AG10803 (cell line): ENCODE data around the gene ITFG1.

Experiments used
- DNase-seq: peaks from one replicate; pipeline ENCODE4 v3.0.0; 2010; ENCODE audit warnings: low read depth
- H3K4me3 ChIP-seq: 2 replicates; pipeline ENCODE4 v1.5.1; 2011; ENCODE audit warnings: mild to moderate bottlenecking, low read length, control low read depth
- TF ChIP-seq, protein P1 (sequence below): conservative IDR thresholded peaks from 2 replicates; pipeline ENCODE4 v1.5.1; 2011; ENCODE audit warnings: mild to moderate bottlenecking, low read length, control low read depth, inconsistent platforms

The ITFG1 gene

DNA sequence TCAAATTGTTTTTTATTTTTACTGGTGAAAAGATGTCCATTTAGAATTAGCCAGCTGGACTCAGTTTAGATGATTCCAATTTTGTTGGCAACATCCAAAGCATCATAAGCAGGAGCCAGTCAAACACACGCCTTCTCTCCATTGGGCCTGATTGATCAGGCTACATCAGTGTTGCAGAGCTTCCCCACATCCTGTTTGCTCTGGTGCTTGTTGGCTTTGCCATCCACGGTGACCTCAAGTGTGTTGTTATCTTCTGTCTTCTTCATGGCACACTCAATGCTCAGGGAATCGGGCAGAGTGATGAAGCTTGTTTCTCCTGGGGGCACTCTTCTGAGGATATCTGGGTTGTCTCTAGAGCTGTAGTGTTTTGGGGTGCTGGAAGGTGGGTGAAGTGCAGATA, 310.8 kb downstream of the ITFG1 start:
- TF ChIP-seq, protein P1, sequence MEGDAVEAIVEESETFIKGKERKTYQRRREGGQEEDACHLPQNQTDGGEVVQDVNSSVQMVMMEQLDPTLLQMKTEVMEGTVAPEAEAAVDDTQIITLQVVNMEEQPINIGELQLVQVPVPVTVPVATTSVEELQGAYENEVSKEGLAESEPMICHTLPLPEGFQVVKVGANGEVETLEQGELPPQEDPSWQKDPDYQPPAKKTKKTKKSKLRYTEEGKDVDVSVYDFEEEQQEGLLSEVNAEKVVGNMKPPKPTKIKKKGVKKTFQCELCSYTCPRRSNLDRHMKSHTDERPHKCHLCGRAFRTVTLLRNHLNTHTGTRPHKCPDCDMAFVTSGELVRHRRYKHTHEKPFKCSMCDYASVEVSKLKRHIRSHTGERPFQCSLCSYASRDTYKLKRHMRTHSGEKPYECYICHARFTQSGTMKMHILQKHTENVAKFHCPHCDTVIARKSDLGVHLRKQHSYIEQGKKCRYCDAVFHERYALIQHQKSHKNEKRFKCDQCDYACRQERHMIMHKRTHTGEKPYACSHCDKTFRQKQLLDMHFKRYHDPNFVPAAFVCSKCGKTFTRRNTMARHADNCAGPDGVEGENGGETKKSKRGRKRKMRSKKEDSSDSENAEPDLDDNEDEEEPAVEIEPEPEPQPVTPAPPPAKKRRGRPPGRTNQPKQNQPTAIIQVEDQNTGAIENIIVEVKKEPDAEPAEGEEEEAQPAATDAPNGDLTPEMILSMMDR = no peak
- no peak overlapping the region for H3K4me3 ChIP-seq
- DNase-seq = no peak

DNA sequence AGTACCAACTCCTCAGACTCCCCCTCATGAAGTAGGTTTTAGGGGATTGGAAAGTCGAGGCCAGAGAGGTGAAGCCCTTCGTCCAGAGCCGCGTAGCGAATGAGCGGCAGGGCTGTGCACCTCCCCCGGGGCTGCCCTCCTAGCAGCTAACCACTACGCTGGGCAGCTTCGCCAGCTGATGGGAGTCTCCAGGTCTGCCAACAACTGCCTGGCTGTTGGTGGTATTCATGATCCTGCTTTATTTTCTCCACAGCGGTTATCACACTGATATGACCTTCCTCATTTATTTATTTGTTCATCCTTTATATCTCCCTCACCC, 316.3 kb downstream of the ITFG1 start:
- no peak for DNase-seq
- peak overlapping the region; percentile 60 for H3K4me3 ChIP-seq
- TF ChIP-seq, protein P1 = no peak

DNA sequence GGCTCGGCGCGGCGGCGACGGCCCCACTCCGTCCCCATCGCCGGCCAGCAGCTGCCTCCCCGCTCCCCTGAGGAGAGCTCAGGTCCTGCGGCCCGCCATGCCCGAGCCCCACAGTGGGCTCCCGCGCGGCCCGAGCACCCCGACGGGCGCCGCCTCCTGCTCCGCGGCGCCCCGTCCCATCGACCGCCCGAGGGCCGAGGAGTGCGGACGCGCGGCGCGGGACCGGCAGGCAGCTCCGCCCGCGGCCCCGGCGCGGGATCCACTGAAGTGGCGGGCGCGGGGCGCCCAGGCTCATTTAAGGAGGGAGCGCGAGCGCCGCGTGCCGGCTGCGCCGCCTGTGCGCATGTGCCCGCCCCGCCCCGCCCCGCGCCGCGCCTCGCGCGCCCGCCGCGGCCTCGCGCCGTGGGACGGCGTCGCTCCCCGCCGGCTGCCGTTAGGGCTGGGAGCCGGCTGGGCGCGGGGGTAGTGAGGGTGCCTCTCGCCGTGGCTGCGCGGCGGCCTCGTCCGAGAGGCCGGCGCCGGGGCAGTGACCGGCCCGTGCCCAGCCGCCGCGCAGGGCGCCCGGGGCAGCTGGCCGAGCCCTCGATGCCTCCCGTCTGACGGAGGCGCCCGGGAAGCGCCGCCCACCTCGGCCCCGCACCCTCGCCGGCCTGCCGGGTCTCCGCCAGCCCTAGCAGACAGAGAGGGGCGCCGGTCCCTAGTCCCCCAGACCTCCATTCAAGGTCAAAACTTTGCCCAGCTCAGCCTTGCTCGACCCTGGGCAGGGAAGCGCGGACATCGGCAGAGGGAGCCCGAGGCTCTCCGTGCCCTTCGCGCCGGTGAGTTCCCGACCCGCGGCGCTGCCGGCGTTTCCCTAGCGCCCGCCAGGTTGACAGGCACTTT, 316.9 kb downstream of the ITFG1 start, which contains the start of gene NETO2:
TSS of gene NETO2 (minus strand) at position 269 of the 882 bp plus-strand sequence. CDS start 333 bp downstream, outside the sequence.
- H3K4me3 ChIP-seq = peak within 1 kb of the TSS; percentile 70
- TF ChIP-seq, protein P1 = peak; percentile 56

DNA sequence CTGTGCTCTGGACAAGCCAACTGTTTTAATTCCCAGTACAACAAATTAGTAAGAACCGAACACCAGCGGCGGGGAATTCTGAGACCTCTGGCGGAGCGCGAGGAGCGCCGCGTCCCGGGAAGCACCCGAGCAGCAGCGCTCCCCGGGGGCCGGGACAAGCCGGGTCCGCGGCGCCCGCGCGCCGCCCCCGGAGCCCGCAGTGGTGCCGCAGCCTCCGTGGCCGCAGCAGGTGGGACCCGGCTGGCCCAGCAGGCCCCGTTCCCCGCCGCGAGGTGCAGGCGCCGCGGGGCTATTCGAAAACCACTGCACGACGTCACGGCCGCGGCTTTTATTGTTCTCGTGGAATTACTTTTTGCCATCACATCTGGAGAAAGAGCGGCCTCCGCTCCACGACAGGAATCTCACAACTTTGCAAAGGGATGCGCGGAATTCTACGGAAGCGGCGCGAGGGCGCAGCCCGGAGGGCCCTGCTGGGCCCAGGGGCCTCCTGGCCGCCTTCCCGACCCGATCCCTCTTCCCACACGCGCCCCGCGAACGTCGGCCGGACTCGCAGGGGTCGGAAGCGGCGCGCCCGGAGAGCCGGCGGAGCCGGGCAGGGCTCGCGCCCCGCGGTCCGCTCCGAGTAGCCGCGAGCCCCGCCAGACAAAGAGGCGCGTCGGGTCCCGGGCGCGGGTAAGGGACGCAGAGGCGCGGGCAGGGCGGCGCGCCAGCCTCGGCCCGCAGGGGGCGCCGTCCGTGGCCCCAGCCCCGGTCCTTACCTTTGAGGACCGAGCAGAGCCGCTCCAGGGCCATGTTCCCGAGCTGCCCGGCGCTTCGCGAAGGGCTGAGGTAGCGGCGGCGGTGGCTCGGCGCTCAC, 317.8 kb downstream of the ITFG1 start:
- TF ChIP-seq, protein P1 = peak; percentile 33
- peak; percentile 56 for DNase-seq
- H3K4me3 ChIP-seq = peak overlapping the region; percentile 70

More for the DNA sequence above, 316.9 kb downstream of the ITFG1 start, which contains the start of gene NETO2:
- DNase-seq = peak; percentile 42

DNA sequence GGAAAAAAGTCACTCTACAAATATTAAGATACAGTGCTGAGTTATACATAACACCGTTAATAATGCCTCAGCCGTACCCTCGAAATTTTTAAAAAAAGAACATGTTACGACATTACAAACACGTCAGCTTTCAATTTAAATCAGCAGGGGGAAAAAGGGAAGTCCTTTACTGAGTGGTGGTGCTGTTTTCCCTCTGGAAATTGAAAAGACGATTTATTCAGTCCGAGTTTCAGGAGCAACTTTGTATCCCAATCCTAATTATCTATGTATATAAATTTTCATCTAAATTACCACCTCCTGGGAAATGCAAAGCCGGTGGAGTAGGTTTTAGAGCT, 318.4 kb downstream of the ITFG1 start:
- no peak for DNase-seq
- TF ChIP-seq, protein P1 = no peak
- H3K4me3 ChIP-seq = peak overlapping the region; percentile 70

DNA sequence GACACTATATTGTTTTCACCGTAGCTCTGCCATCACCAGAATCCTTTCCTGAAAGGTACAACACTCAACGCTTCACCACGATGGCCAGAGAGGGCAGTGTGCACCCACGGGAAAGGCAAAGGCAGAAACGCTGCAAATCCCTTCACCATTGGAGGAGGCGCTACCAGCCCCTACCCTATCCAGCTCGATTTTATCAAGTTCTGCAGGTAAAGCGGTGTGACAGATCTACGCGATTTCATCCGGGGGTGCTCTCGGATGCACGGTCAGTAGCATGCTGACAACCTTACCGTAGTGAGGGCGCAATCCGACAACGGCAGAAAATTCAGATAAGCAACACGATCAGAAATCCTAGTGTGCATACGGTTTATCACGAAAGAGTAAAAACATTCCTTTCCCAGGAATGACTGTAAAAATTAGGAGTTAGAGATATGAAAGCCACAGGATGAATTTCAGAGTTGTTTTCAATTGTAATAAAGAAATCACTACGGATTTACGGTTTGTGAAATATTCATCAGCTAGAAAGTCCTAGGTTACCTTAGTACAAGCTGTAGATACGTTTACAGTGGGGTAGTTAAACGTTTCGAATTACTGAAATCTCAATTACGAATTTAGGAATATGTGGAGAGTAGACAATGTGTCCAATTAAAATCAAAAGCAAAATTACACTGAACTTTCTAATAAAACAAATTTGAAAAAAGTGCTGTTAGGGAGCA, 318.9 kb downstream of the ITFG1 start:
- DNase-seq = peak; percentile 71
- peak overlapping the region; percentile 70 for H3K4me3 ChIP-seq
- TF ChIP-seq, protein P1 = peak; percentile 99
